PC-3 (cell line): Measurements from ENCODE around the gene IST1. TPM values are rescaled to one million over a fixed set of nuclear protein-coding genes. Genes with fewer than 3 reads are reported as not detected.
A peak's percentile ranks its signal among the peaks of the same experiment; 100 is the strongest.

ENCODE experiments used
- ATAC-seq: fragments of 200-7000 bp; cut with Tn5 transposase; 2 replicates; pipeline ENCODE4 v1.9.1; 2020; ENCODE audit warnings: mild to moderate bottlenecking, moderate library complexity
- Bru-seq: library from RNA; stranded (reverse); fragments of 400-500 nt; gene quantifications from one replicate; lab custom pipeline; 2021; lab: Mats Ljungman, UMichigan
- BruChase-seq, 2 experiments: library from RNA; stranded (reverse); fragments of 400-500 nt; gene quantifications; one replicate each; lab custom pipeline; 2021; lab: Mats Ljungman, UMichigan
- BruUV-seq: library from RNA; stranded (reverse); fragments of 400-500 nt; replicated peaks from 2 replicates; lab custom pipeline; 2021; lab: Mats Ljungman, UMichigan
- CTCF ChIA-PET: fragments of 300-600 bp; sonication (Branson Sonifier 250); formaldehyde crosslinking; loops from one replicate; lab custom pipeline; 2022; ENCODE audit warnings: antibody characterized with exemption; lab: Charles Lee
- POLR2A ChIA-PET: fragments of 300-600 bp; sonication (Branson Sonifier 250); formaldehyde crosslinking; loops from one replicate; lab custom pipeline; 2022; ENCODE audit warnings: antibody characterized with exemption; ENCODE audit not compliant: unreplicated experiment; lab: Charles Lee
- DNase-seq: peaks from one replicate; pipeline ENCODE4 v3.0.0-alpha.2; 2015
- H2AFZ ChIP-seq: fragments of 300-600 bp; sonication (generic); 2 replicates; pipeline ENCODE4 v1.6.0; 2016; ENCODE audit warnings: antibody characterized with exemption, low read length
- H3F3A ChIP-seq: fragments of 300-600 bp; sonication (generic); one replicate; pipeline ENCODE4 v1.6.0; 2017; ENCODE audit warnings: antibody characterized with exemption, low read length, control low read depth, mild to moderate bottlenecking; ENCODE audit not compliant: unreplicated experiment
- H3K27ac ChIP-seq: fragments of 300-600 bp; sonication (generic); 2 replicates; pipeline ENCODE4 v1.5.1; 2016; ENCODE audit warnings: mild to moderate bottlenecking, low read length
- H3K27me3 ChIP-seq: fragments of 300-600 bp; sonication (generic); 2 replicates; pipeline ENCODE4 v1.6.1; 2016; ENCODE audit warnings: low read length, mixed read lengths
- H3K36me3 ChIP-seq: fragments of 300-600 bp; sonication (generic); 2 replicates; pipeline ENCODE4 v1.6.1; 2016; ENCODE audit warnings: low read depth, mixed run types, low read length, mixed read lengths
- H3K4me1 ChIP-seq: fragments of 300-600 bp; sonication (generic); 2 replicates; pipeline ENCODE4 v1.5.1; 2016; ENCODE audit warnings: low read length; ENCODE audit not compliant: insufficient read depth
- H3K4me2 ChIP-seq: fragments of 300-600 bp; sonication (generic); 2 replicates; pipeline ENCODE4 v1.6.0; 2016; ENCODE audit warnings: low read length
- H3K4me3 ChIP-seq: fragments of 300-600 bp; sonication (generic); 2 replicates; pipeline ENCODE4 v1.5.1; 2016; ENCODE audit warnings: mild to moderate bottlenecking, low read length, mixed read lengths
- H3K79me2 ChIP-seq: fragments of 300-600 bp; sonication (generic); 2 replicates; pipeline ENCODE4 v1.6.1; 2017; ENCODE audit warnings: low read length, mixed read lengths
- H3K9ac ChIP-seq: fragments of 300-600 bp; sonication (generic); 2 replicates; pipeline ENCODE4 v1.6.0; 2016; ENCODE audit warnings: mild to moderate bottlenecking, low read length
- H3K9me2 ChIP-seq: fragments of 300-600 bp; sonication (generic); replicated peaks from 2 replicates; pipeline ENCODE4 v1.6.1; 2016; ENCODE audit warnings: mixed run types, low read length, mixed read lengths
- H3K9me3 ChIP-seq: fragments of 300-600 bp; sonication (generic); 2 replicates; pipeline ENCODE4 v1.6.1; 2016; ENCODE audit warnings: low read length, mixed read lengths
- H4K20me1 ChIP-seq: fragments of 300-600 bp; sonication (generic); 2 replicates; pipeline ENCODE4 v1.6.1; 2016; ENCODE audit warnings: low read length, mixed read lengths
- EZH2 ChIP-seq: fragments of 300-600 bp; sonication (generic); IDR thresholded peaks from one replicate; pipeline ENCODE4 v1.6.1; 2017; ENCODE audit warnings: antibody characterized with exemption, mild to moderate bottlenecking, low read length; ENCODE audit not compliant: unreplicated experiment
- EZH2phosphoT487 ChIP-seq: fragments of 300-600 bp; sonication (generic); IDR thresholded peaks from 2 replicates; pipeline ENCODE4 v1.6.1; 2018; ENCODE audit warnings: mild to moderate bottlenecking, antibody characterized with exemption, low read length, borderline replicate concordance
- intact Hi-C: fragments of 100-400 bp; cut with micrococcal nuclease; formaldehyde crosslinking; loops from 2 replicates; pipeline ENCODE4 v1.9.0; 2023
- long read RNA-seq: library from polyadenylated mRNA; unstranded; transcript quantifications from one replicate; pipeline ENCODE4 v2.0.0, GENCODE V29; 2021; ENCODE audit not compliant: unreplicated experiment
- total RNA-seq: library from RNA; depleted of rRNA; stranded (reverse); fragments of >200 nt; gene quantifications from 2 replicates; pipeline ENCODE4 v1.2.3, GENCODE V29; 2014; rRNA removed
- TF ChIP-seq, protein P1 (sequence below): fragments of 300-600 bp; sonication (generic); conservative IDR thresholded peaks from 2 replicates; pipeline ENCODE4 v1.5.1; 2017; ENCODE audit warnings: antibody characterized with exemption, low read depth, mild to moderate bottlenecking, low read length

Gene IST1
- total RNA-seq (75.2 and 86.4 TPM in 2 replicates), Bru-seq, nascent RNA (percentile 84 among the genes with signal in this experiment), BruChase-seq, experiment 1, labeled RNA remaining after a 6-hour chase (percentile 89 among the genes with signal in this experiment), BruChase-seq, experiment 2, labeled RNA remaining after a 2-hour chase (percentile 90 among the genes with signal in this experiment)
- long read RNA-seq, full-length matches to known transcripts = 124 of 219 reads
- long read RNA-seq, partial matches to known transcripts = 21 of 219 reads
- long read RNA-seq, other reads (novel, unspliced or antisense) = 74 of 219 reads

DNA sequence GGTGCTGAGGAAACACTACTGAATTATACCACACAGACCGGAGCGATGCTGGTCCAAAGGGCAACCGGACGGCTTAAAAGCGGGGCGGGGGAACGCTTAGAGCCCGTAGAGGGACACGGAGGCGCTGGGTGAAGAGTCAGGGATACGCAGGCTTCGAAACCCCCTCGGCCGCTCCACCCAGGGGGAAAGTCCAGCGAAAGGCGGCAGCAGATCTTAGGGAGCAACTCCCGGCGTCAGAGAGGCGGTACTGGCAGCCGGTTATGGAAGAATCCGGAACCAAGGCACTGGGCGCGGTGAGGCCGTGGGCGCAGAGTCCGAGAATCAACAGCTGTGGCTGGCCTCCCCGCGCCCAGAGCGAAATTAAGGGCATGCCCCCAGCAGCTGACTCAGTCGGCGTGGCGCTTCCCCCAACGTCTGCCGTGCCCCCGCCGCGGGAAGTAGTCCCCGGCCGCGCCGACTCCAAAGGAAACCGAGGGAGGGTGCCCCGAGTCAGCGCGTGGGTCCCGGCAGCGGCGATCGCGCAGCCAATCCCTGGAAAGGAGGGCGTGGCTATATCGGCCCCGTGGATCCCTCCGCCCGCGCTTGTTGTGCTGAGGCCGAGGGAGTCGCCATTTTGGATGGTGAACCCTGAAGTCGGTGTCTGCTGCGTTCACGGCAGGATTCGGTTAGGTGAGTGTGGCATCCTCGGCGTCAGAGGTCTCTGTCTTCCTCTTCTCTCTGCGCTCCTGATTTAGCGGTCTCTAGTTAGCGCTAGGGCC is at the start of gene IST1:
IST1 (plus strand) TSS at position 611 of the 758 bp plus-strand sequence. CDS start 20,110 bp downstream, outside the sequence.
- intact Hi-C loops = loop anchor here (5.0 kb wide), 1 partner anchor 197 kb away; the partner anchor contains the start of genes DHX38 and TXNL4B
- peaks cover 48% of the 10 kb centered on the region for H3K79me2 ChIP-seq
- BruUV-seq = TSS peak; percentile 77

DNA sequence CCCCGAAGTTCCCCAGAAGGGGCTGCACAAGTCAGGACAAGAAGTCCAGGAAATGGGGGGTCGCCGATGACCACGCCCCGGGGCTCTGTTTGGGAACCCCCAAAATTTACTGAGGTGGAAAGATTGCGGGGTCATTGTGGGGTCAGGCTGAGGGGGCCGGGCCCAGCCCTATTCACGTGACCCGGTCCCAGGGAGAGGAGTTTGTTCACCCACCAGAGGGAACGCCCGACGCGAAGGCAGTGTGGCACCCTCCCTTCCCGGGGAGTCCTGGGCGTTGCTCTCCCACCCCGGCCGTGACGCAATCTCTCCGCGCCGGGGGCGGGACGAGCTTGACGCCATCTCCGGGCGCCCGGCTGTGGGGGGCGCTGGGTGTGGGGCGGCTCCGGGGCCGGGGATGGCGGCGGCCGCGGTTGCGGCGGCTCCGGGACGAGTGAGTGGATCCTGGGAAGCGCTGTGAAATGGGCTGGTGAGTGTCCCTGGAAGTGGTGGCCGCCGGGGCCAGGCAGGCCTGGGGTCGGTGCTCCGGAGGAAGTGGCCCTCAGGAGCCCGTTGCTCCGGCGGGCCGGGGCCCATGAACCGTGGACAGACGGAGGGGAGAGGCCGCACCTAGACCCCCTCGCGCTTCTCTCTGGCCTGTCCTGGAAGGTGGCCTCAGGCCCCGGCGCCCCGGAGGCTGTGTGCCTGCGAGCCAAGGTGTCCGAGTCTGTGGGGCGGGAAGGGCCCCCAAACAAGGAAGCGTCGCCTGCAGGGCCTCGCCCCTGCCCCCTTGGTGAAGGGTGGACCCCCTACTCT is 49.5 kb upstream of the IST1 start, which contains the start of gene ATXN1L:
ATXN1L (plus strand) TSS at position 338 of the 792 bp plus-strand sequence. CDS start 3,765 bp downstream, outside the sequence.
- Histone ChIP-seq H3K9me2 (no peaks in the 10 kb centered on the region), H2AFZ (peak within 1 kb of the TSS; percentile 99), H3K27ac (peak within 1 kb of the TSS; percentile 41; the same call in 1 of the 2 replicates), H3K9me3 (no peaks in the 10 kb centered on the region), H3K4me1 (peaks cover 8% of the 10 kb centered on the region; the same call in 1 of the 2 replicates), H3K36me3 (peaks cover 8% of the 10 kb centered on the region; the same call in 1 of the 2 replicates), H3F3A (no peaks in the 10 kb centered on the region), H3K27me3 (no peaks in the 10 kb centered on the region), H3K4me2 (peak within 1 kb of the TSS; percentile 90), H3K79me2 (peaks cover 27% of the 10 kb centered on the region), H3K9ac (peak within 1 kb of the TSS; percentile 89), H4K20me1 (no peaks in the 10 kb centered on the region), H3K4me3 (peak within 1 kb of the TSS; percentile 82)
- DNase-seq = peak; percentile 88
- TF ChIP-seq, protein P1, sequence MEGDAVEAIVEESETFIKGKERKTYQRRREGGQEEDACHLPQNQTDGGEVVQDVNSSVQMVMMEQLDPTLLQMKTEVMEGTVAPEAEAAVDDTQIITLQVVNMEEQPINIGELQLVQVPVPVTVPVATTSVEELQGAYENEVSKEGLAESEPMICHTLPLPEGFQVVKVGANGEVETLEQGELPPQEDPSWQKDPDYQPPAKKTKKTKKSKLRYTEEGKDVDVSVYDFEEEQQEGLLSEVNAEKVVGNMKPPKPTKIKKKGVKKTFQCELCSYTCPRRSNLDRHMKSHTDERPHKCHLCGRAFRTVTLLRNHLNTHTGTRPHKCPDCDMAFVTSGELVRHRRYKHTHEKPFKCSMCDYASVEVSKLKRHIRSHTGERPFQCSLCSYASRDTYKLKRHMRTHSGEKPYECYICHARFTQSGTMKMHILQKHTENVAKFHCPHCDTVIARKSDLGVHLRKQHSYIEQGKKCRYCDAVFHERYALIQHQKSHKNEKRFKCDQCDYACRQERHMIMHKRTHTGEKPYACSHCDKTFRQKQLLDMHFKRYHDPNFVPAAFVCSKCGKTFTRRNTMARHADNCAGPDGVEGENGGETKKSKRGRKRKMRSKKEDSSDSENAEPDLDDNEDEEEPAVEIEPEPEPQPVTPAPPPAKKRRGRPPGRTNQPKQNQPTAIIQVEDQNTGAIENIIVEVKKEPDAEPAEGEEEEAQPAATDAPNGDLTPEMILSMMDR = no peak
- TF ChIP-seq EZH2 = no peak
- TF ChIP-seq EZH2phosphoT487 = no peak
- intact Hi-C loops = loop anchor here (5.0 kb wide), 1 partner anchor 36 kb away; the partner anchor contains the start of gene ZNF821
- POLR2A ChIA-PET = interaction anchor here (0.5 to 1.3 kb wide), 2 partner anchors 37 to 1100 kb away, joined by 3 to 4 read pairs; partner anchors contain the start of gene AP1G1
- TSS peak; percentile 60 for BruUV-seq
- CTCF ChIA-PET = interaction anchor here (0.6 to 1.2 kb wide), 2 partner anchors 37 kb away, joined by 3 to 4 read pairs; partner anchors contain the start of gene AP1G1
- peak; percentile 93 for ATAC-seq

More for the DNA sequence above, at the start of gene IST1:
- CTCF ChIA-PET = no interaction called here
- peak; percentile 87 for ATAC-seq
- peaks cover 13% of the 10 kb centered on the region; the same call in 1 of the 2 replicates for H3K4me1 ChIP-seq
- no peaks in the 10 kb centered on the region for H3K27me3 ChIP-seq
- TF ChIP-seq, protein P1 = no peak
- TF ChIP-seq EZH2phosphoT487 = no peak
- no peak for TF ChIP-seq EZH2
- H3K4me3 ChIP-seq = peak within 1 kb of the TSS; percentile 100
- H3K27ac ChIP-seq = peak within 1 kb of the TSS; percentile 82
- POLR2A ChIA-PET = no interaction called here
- H4K20me1 ChIP-seq = peaks cover 20% of the 10 kb centered on the region; the same call in 1 of the 2 replicates
- H3K9ac ChIP-seq = peak within 1 kb of the TSS; percentile 98
- no peaks in the 10 kb centered on the region for H3K9me2 ChIP-seq
- peak within 1 kb of the TSS; percentile 88 for H2AFZ ChIP-seq
- H3F3A ChIP-seq = no peaks in the 10 kb centered on the region
- H3K4me2 ChIP-seq = peak within 1 kb of the TSS; percentile 98
- no peaks in the 10 kb centered on the region for H3K9me3 ChIP-seq
- no peaks in the 10 kb centered on the region for H3K36me3 ChIP-seq
- DNase-seq = peak; percentile 92
